C4-2B (cell line): ENCODE data around the gene TNK2.

Experiments
- ZFX ChIP-seq: fragments of 450-650 bp; IDR thresholded peaks from 2 replicates; pipeline ENCODE4 v1.6.1; 2017
- TF ChIP-seq, protein P1 (sequence below): fragments of 450-650 bp; conservative IDR thresholded peaks from 2 replicates; pipeline ENCODE4 v1.5.1; 2017; ENCODE audit warnings: mild to moderate bottlenecking

DNA sequence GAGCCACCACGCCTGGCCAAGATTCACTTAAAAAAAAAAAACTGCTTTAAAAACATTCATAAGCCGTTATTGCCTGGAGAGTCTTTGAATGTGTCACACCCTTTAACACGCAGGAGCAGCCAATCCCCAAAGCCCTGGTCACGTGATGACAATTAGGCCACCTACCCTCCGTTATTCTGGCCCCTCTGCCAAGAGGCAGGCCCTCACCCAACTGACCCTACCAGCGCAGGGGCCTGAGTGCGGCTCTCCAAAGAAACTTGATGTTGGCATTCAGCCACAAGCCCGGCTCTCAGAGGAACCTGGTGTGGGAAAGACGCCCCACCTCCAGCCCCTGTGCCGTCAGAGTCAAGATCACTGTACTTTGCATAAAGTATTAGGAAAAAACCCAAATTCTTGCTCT is 85.1 kb downstream of the TNK2 start:
- TF ChIP-seq, protein P1, sequence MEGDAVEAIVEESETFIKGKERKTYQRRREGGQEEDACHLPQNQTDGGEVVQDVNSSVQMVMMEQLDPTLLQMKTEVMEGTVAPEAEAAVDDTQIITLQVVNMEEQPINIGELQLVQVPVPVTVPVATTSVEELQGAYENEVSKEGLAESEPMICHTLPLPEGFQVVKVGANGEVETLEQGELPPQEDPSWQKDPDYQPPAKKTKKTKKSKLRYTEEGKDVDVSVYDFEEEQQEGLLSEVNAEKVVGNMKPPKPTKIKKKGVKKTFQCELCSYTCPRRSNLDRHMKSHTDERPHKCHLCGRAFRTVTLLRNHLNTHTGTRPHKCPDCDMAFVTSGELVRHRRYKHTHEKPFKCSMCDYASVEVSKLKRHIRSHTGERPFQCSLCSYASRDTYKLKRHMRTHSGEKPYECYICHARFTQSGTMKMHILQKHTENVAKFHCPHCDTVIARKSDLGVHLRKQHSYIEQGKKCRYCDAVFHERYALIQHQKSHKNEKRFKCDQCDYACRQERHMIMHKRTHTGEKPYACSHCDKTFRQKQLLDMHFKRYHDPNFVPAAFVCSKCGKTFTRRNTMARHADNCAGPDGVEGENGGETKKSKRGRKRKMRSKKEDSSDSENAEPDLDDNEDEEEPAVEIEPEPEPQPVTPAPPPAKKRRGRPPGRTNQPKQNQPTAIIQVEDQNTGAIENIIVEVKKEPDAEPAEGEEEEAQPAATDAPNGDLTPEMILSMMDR, result no peak
- TF ChIP-seq ZFX, result no peak
